A549 (cell line): ENCODE results near the gene CNOT2. TPM values are rescaled to one million over a fixed set of nuclear protein-coding genes. Genes with fewer than 3 reads are reported as not detected.

Experiments
- ATAC-seq, 2 experiments: fragments of 200-7000 bp in 1 of 2; fragments of >200 bp in 1 of 2; cut with Nextera tagmentation in 1 of 2; cut with Tn5 transposase in 1 of 2; 3 replicates each; pipeline versions ENCODE4 v1.8.0 to v1.9.1; 2018 to 2020; ENCODE audit warnings: mild to moderate bottlenecking in 1 of 2, moderate library complexity in 1 of 2
- CTCF ChIA-PET: fragments of 300-600 bp; sonication (Branson Sonifier 250); formaldehyde crosslinking; extraction: SDS; loops from one replicate; lab custom pipeline; 2021; ENCODE audit warnings: antibody characterized with exemption, inconsistent platforms; lab: Yijun Ruan, JAX
- POLR2A ChIA-PET: fragments of 350-600 bp; formaldehyde crosslinking; extraction: SDS; loops from one replicate; lab custom pipeline; 2021; ENCODE audit warnings: antibody characterized with exemption, inconsistent platforms; lab: Yijun Ruan, JAX
- DNase-seq, 2 experiments: peaks; one replicate each; pipeline versions ENCODE4 v3.0.0 to v3.0.0-alpha.2; 2011 to 2016; ENCODE audit warnings: low read depth in 1 of 2, low spot score in 1 of 2
- FAIRE-seq: peaks from 2 replicates; lab custom pipeline; 2011; peaks lifted over from hg19 to GRCh38; lab: Jason Lieb, UNC
- H3K27ac ChIP-seq, 2 experiments: fragments of >200 bp; sonication (Bioruptor Twin); formaldehyde crosslinking; 3 replicates each; pipeline ENCODE4 v1.5.1; 2016 to 2017
- H3K4me1 ChIP-seq: fragments of >200 bp; sonication (Bioruptor Twin); formaldehyde crosslinking; 3 replicates; pipeline ENCODE4 v1.6.1; 2016
- H3K4me2 ChIP-seq: fragments of >200 bp; sonication (Bioruptor Twin); formaldehyde crosslinking; 3 replicates; pipeline ENCODE4 v1.6.1; 2016
- H3K4me3 ChIP-seq: fragments of >200 bp; sonication (Bioruptor Twin); formaldehyde crosslinking; 3 replicates; pipeline ENCODE4 v1.5.1; 2016
- H3K9me3 ChIP-seq: fragments of >200 bp; sonication (Bioruptor Twin); formaldehyde crosslinking; 3 replicates; pipeline ENCODE4 v1.6.1; 2016
- CBX2 ChIP-seq: fragments of 200-600 bp; sonication (generic); IDR thresholded peaks from 2 replicates; pipeline ENCODE4 v1.6.1; 2016; ENCODE audit warnings: low read depth, mild to moderate bottlenecking, borderline replicate concordance
- CEBPB ChIP-seq, 2 experiments: fragments of >200 bp in 1 of 2; sonication (Bioruptor Twin) in 1 of 2; formaldehyde crosslinking in 1 of 2; IDR thresholded peaks; 2 replicates each; pipeline ENCODE4 v1.6.1; 2012 to 2016
- CHD2 ChIP-seq: fragments of 150-350 bp; IDR thresholded peaks from 2 replicates; pipeline ENCODE4 v1.6.1; 2014; ENCODE audit warnings: low read length; ENCODE audit not compliant: partially characterized antibody
- EHF ChIP-seq: fragments of 250-450 bp; sonication (Bioruptor Pico); IDR thresholded peaks from 2 replicates; pipeline ENCODE4 v1.5.0; 2020; ENCODE audit warnings: mild to moderate bottlenecking
- EHMT2 ChIP-seq: fragments of 200-600 bp; sonication (generic); IDR thresholded peaks from 2 replicates; pipeline ENCODE4 v1.6.1; 2016; ENCODE audit warnings: antibody characterized with exemption, low read depth, mild to moderate bottlenecking, moderate library complexity
- FOSB ChIP-seq: fragments of 250-450 bp; sonication (Bioruptor Pico); IDR thresholded peaks from 2 replicates; pipeline ENCODE4 v1.5.0; 2020; ENCODE audit warnings: mild to moderate bottlenecking, moderate library complexity
- FOSL2 ChIP-seq, 2 experiments: fragments of 450-650 bp in 1 of 2; fragments of >200 bp in 1 of 2; sonication (Bioruptor Twin) in 1 of 2; formaldehyde crosslinking; IDR thresholded peaks; 2 replicates each; pipeline versions ENCODE4 v1.5.0 to v1.6.1; 2016 to 2020; ENCODE audit warnings: mild to moderate bottlenecking in 1 of 2, moderate library complexity in 1 of 2
- HOXB13 ChIP-seq: fragments of 250-450 bp; sonication (Bioruptor Pico); IDR thresholded peaks from 2 replicates; pipeline ENCODE4 v1.5.0; 2020; ENCODE audit warnings: low read depth, mild to moderate bottlenecking, moderate library complexity
- JUNB ChIP-seq: fragments of >200 bp; sonication (Bioruptor Twin); formaldehyde crosslinking; IDR thresholded peaks from 2 replicates; pipeline ENCODE4 v1.6.1; 2016
- KDM1A ChIP-seq: fragments of 200-600 bp; sonication (generic); IDR thresholded peaks from 2 replicates; pipeline ENCODE4 v1.6.1; 2016; ENCODE audit warnings: low read depth, mild to moderate bottlenecking
- KDM5A ChIP-seq: fragments of 200-600 bp; sonication (generic); IDR thresholded peaks from 2 replicates; pipeline ENCODE4 v1.6.1; 2016; ENCODE audit warnings: antibody characterized with exemption, mild to moderate bottlenecking
- MAZ ChIP-seq: fragments of 150-350 bp; IDR thresholded peaks from 2 replicates; pipeline ENCODE4 v1.6.1; 2014; ENCODE audit warnings: antibody characterized with exemption, low read depth, low read length, borderline replicate concordance
- MYC ChIP-seq: IDR thresholded peaks from 2 replicates; pipeline ENCODE4 v1.6.1; 2012; ENCODE audit warnings: mild to moderate bottlenecking, inconsistent platforms, low read length, improper control_type of control experiment, borderline replicate concordance
- NFE2L2 ChIP-seq: fragments of 150-350 bp; conservative IDR thresholded peaks from 2 replicates; pipeline ENCODE4 v1.6.1; 2014; ENCODE audit warnings: low read length
- POLR2A ChIP-seq: IDR thresholded peaks from 2 replicates; pipeline ENCODE4 v1.6.1; 2012; ENCODE audit warnings: mild to moderate bottlenecking, low read length
- RFX5 ChIP-seq: fragments of 450-650 bp; IDR thresholded peaks from 2 replicates; pipeline ENCODE4 v1.7.1; 2014; ENCODE audit warnings: antibody characterized with exemption, mild to moderate bottlenecking, moderate library complexity
- RNF2 ChIP-seq: fragments of 200-600 bp; sonication (generic); IDR thresholded peaks from 2 replicates; pipeline ENCODE4 v1.6.1; 2016; ENCODE audit warnings: low read depth, mild to moderate bottlenecking, antibody characterized with exemption, moderate library complexity, borderline replicate concordance
- SMC3 ChIP-seq: fragments of >200 bp; sonication (Bioruptor Twin); formaldehyde crosslinking; IDR thresholded peaks from 3 replicates; pipeline ENCODE4 v1.6.1; 2018; ENCODE audit warnings: inconsistent platforms
- SREBF2 ChIP-seq: fragments of 450-650 bp; IDR thresholded peaks from 2 replicates; pipeline ENCODE4 v1.6.1; 2014; ENCODE audit warnings: mild to moderate bottlenecking, moderate library complexity
- ZNF302 ChIP-seq: fragments of 250-450 bp; sonication (Bioruptor Pico); IDR thresholded peaks from 2 replicates; pipeline ENCODE4 v1.9.0; 2021; ENCODE audit warnings: inconsistent platforms, mild to moderate bottlenecking, moderate library complexity
- WGBS: methylation state at CpG from one replicate; pipeline ENCODE4 v1.1.6; 2017; ENCODE audit errors: missing lambda C conversion rate; 5-methylcytosine and 5-hydroxymethylcytosine counted together
- polyA plus RNA-seq, 4 experiments: library from polyadenylated mRNA; depleted of rRNA in 3 of 4; stranded (reverse); fragments of >200 nt; fragmentation: RNase III in 1 of 4; extraction: RNeasy Plus Mini Kit Qiagen cat#74134 plus additional on column Dnase treatment in 1 of 4; gene quantifications; 2 replicates in 3 of 4; 3 replicates in 1 of 4; pipeline ENCODE4 v1.2.3, GENCODE V29; 2011 to 2017

CNOT2 gene
- polyA plus RNA-seq, 2 of the 4 experiments (the other 2 are of a cell fraction): 87.2 to 105 TPM

DNA sequence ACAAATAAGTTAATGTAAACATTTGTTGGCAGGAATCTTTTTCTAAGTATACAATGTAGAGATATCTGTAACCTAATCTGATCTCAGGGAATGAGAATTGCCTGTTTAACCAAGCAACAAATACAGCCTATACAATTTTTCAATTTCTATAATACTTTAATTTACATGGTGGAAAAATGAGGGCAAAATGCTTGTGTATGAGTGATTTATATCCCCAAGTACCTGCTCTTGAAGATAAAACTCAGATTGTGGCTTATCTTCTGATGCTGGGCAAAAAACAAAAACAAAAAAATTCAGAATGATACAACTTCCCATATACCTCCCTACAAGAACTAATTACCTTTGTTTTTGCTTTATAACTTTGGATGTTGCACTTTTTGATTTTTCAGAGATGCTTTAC is 2.2 kb downstream of the CNOT2 start (continued):
- TF ChIP-seq HOXB13 (CRISPR knock-in tag) (no peak), KDM1A (no peak)
- TF ChIP-seq, all 56 proteins: peak for 0

DNA sequence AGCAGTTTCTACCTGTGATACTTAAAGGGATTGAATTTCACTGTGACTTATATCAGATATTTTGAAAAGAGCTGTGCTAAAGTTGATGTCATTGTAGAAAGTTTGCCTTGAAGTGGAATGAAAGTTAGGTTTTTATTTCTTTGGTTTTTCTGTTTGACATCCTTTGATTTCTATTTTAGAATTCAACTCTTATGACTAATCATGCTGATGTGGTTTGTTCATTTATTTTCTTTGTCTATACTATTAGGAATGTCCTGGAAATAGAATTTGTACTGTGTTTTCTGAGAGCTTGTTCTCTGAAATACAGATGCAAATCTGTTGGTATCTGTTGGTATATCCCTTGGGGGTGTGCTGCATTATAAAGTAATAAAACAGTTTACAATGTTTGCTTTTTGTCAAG is 3.3 kb downstream of the CNOT2 start:
- POLR2A ChIA-PET: no interaction called here
- FAIRE-seq: no peak

DNA sequence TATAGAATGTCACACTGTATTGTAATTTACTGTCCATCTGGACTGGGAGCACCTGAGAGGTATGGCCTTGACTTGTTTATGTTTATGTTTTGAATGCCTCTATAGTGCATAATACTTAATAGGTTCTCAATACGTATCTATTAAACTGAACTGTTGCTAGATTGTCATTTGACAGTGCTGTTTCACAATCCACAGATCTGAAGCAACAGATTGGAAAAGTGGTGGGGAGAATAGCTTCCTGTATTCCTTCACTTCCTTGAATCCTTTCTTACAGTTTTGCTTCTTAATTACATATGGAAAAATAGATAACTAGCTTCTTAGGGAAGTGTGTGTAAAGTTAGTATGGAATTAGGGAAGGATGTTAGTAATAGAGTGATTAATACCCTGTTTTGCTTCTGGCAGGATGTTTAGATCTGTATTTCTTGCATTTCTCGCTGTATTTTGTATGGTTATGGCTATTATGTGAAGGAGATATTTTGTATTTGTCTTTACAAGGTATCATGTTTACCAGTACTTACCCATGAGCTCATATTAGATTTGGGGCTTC is 4.5 kb downstream of the CNOT2 start:
- FAIRE-seq: no peak
- CTCF ChIA-PET: interaction anchor here (2.2 kb wide), 1 partner anchor 347 kb away, joined by 5 read pairs; no protein-coding TSS in a partner anchor
- Histone ChIP-seq H3K4me2 (no peak overlapping the region), H3K9me3 (no peaks in the 10 kb centered on the region), H3K4me3 (no peak overlapping the region)
- WGBS: 90% methylated on average over 2 of the region's 2 CpGs
- no peak for ATAC-seq
- no peak for TF ChIP-seq RNF2
- TF ChIP-seq CBX2: no peak
- TF ChIP-seq CEBPB (IDR thresholded peaks at IDR 0.05): 0 out of 4 replicates have a peak, but pooled peaks of 1 of the 2 experiments have one; percentile 17
- no peak for TF ChIP-seq EHMT2
- TF ChIP-seq EHF (CRISPR knock-in tag): no peak
- TF ChIP-seq, all 56 proteins: peak for 1
- POLR2A ChIA-PET: no interaction called here
- Histone ChIP-seq H3K4me1 (peaks cover 33% of the 10 kb centered on the region; the same call in 2 of the 3 replicates), H3K27ac (no peak overlapping the region)
- DNase-seq: no peak

More for the DNA sequence above, 3.3 kb downstream of the CNOT2 start:
- CTCF ChIA-PET: interaction anchor here (0.7 to 2.2 kb wide), 2 partner anchors 33 to 346 kb away, joined by 5 read pairs; no protein-coding TSS in a partner anchor
- TF ChIP-seq MYC (no peak), NFE2L2 (no peak), SREBF2 (no peak), RNF2 (no peak)
- TF ChIP-seq, all 56 proteins: peak for 0
- ATAC-seq (no peak), DNase-seq (no peak)
- H3K9me3 ChIP-seq: no peaks in the 10 kb centered on the region
- H3K4me1 ChIP-seq: peaks cover 36% of the 10 kb centered on the region; the same call in 2 of the 3 replicates
- no peak overlapping the region for H3K27ac ChIP-seq
- peak overlapping the region; percentile 82; the same call in 2 of the 3 replicates for H3K4me2 ChIP-seq
- H3K4me3 ChIP-seq: no peak overlapping the region

DNA sequence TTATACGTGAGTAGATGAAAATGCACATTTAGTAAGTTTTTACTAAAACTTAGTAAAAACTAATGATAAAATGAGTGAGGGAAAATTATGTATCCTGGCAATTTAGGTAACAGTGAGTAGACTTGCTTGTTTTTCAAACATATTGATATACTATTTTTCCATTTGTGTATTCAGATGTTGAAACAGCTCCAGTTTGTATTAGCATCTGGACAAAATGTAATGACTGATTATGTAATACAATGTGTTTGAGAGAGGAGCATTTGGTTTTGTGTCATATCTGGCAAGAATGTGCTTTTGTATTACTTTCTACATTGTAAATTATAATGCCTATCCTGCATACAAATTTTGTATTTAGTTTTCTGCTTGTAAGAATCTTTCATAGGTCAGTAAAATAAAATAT is 5.6 kb downstream of the CNOT2 start:
- 93% methylated on average over 1 of the region's 1 CpG for WGBS
- ChIA-PET POLR2A (no interaction called here), CTCF (no interaction called here)
- Histone ChIP-seq H3K4me1 (peaks cover 33% of the 10 kb centered on the region; the same call in 2 of the 3 replicates), H3K27ac (no peak overlapping the region), H3K4me3 (no peak overlapping the region)
- no peak for FAIRE-seq
- no peak for TF ChIP-seq FOSB (CRISPR knock-in tag)
- TF ChIP-seq CEBPB (IDR thresholded peaks at IDR 0.05): no peak
- no peak for TF ChIP-seq MAZ
- TF ChIP-seq RFX5: no peak
- no peak for TF ChIP-seq KDM5A
- TF ChIP-seq SMC3: no peak
- no peak for TF ChIP-seq POLR2A
- TF ChIP-seq CHD2: no peak
- TF ChIP-seq, all 56 proteins: peak for 0
- Histone ChIP-seq H3K4me2 (no peak overlapping the region), H3K9me3 (no peaks in the 10 kb centered on the region)
- DNase-seq: no peak
- no peak for ATAC-seq

DNA sequence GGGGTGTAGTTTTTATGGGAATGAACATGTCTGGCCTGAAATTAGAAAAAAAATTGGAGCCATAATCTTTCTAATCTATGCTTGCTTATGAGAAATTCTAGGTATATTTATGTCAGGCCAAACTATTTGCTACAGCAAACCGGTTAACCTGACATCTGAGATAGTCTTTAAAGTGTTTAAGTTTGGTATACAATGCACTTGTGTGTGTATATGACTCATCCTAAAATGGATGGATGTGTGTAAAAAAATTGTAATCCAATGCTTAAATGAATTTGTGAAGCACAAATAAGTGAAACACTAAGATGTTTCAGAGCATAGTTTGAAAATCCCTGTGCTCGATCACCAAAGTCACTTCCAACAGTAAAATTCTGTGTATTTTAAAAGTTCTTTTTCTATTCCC is 6.7 kb downstream of the CNOT2 start:
- no peak for TF ChIP-seq ZNF302
- TF ChIP-seq FOSL2 (IDR thresholded peaks at IDR 0.05): no peak
- peak; percentile 42; the same call in 1 of the 2 replicates for TF ChIP-seq FOSL2 (CRISPR knock-in tag; IDR thresholded peaks at IDR 0.05)
- no peak for TF ChIP-seq JUNB
- no peak for TF ChIP-seq CBX2
- FAIRE-seq: no peak
- ATAC-seq: no peak
- ChIA-PET CTCF (no interaction called here), POLR2A (no interaction called here)
- Histone ChIP-seq H3K4me1 (peaks cover 30% of the 10 kb centered on the region; the same call in 2 of the 3 replicates), H3K9me3 (no peaks in the 10 kb centered on the region), H3K4me2 (no peak overlapping the region), H3K4me3 (no peak overlapping the region), H3K27ac (no peak overlapping the region)
- WGBS: 90% methylated on average over 2 of the region's 2 CpGs
- DNase-seq: no peak
